Fibroblast of mammary gland (primary cell): ENCODE results near the gene SPATA24.
"Not testable (repeated sequence)": the region's sequence is repeated elsewhere in the genome, so short reads cannot be mapped to it uniquely, and the experiment has no call there.

Source experiments
- DNase-seq: peaks from one replicate; pipeline ENCODE4 v3.0.0-alpha.2; 2010; ENCODE audit warnings: low read depth
- H3K4me3 ChIP-seq: 2 replicates; pipeline ENCODE4 v1.5.1; 2011; ENCODE audit warnings: low read depth, mild to moderate bottlenecking, low read length, moderate library complexity; ENCODE audit not compliant: control insufficient read depth
- CTCF ChIP-seq: conservative IDR thresholded peaks from 2 replicates; pipeline ENCODE4 v1.5.1; 2011; ENCODE audit warnings: low read depth, low read length, inconsistent platforms; ENCODE audit not compliant: control insufficient read depth, insufficient read depth

Gene SPATA24

GRCh38 chr5:139363937-139364336 is 40.0 kb downstream of the SPATA24 start:
- H3K4me3 ChIP-seq: no peak overlapping the region
- DNase-seq: no peak
- no peak for TF ChIP-seq CTCF

- TF ChIP-seq CTCF: no peak
- no peak overlapping the region for H3K4me3 ChIP-seq
- DNase-seq: no peak
These were observed 42.0 kb downstream of the SPATA24 start for GRCh38 chr5:139361835-139362429.

GRCh38 chr5:139360384-139360783 is 43.5 kb downstream of the SPATA24 start:
- no peak for TF ChIP-seq CTCF

GRCh38 chr5:139358064-139358463 is 45.8 kb downstream of the SPATA24 start:
- H3K4me3 ChIP-seq: no peak overlapping the region
- no peak for TF ChIP-seq CTCF
- no peak for DNase-seq

More at GRCh38 chr5:139360384-139360783, 43.5 kb downstream of the SPATA24 start:
- H3K4me3 ChIP-seq: no peak overlapping the region
- DNase-seq: no peak

GRCh38 chr5:139355900-139356299 is 48.0 kb downstream of the SPATA24 start:
- H3K4me3 ChIP-seq, DNase-seq: not testable (repeated sequence)

- TF ChIP-seq CTCF: no peak
- no peak overlapping the region for H3K4me3 ChIP-seq
- DNase-seq: no peak
These were observed 49.7 kb downstream of the SPATA24 start for GRCh38 chr5:139354186-139354585.

GRCh38 chr5:139347863-139348262 is 56.0 kb downstream of the SPATA24 start:
- H3K4me3 ChIP-seq, DNase-seq: not testable (repeated sequence)
